Thymus (tissue), 11 donors: ENCODE results near the gene RPS6KA2. TPM values are rescaled to one million over a fixed set of nuclear protein-coding genes. Genes with fewer than 3 reads are reported as not detected.

Source experiments
- DNase-seq, 9 donors: peaks; one replicate each; pipeline ENCODE4 v3.0.0-alpha.2; 2013; ENCODE audit warnings: low spot score in 9 of 9, low read depth in 6 of 9, missing footprints in 1 of 9
- H3K27ac ChIP-seq, 2 donors: one replicate each; pipeline ENCODE4 v1.5.1; 2013; ENCODE audit warnings: control low read depth in 1 of 2, low read depth in 1 of 2, low read length in 1 of 2, mild to moderate bottlenecking in 1 of 2, moderate library complexity in 1 of 2
- H3K27me3 ChIP-seq, 2 donors: one replicate each; pipeline ENCODE4 v1.5.1; 2013; ENCODE audit warnings: low read length in 1 of 2; ENCODE audit not compliant: control insufficient read depth in 2 of 2, insufficient read depth in 1 of 2
- H3K36me3 ChIP-seq, 2 donors: one replicate each; pipeline ENCODE4 v1.5.1; 2013; ENCODE audit warnings: low read length in 1 of 2, mild to moderate bottlenecking in 1 of 2, moderate library complexity in 1 of 2; ENCODE audit not compliant: control insufficient read depth in 2 of 2, insufficient read depth in 2 of 2
- H3K4me1 ChIP-seq, 2 donors: one replicate each; pipeline ENCODE4 v1.5.1; 2013; ENCODE audit warnings: low read length in 2 of 2; ENCODE audit not compliant: control insufficient read depth in 2 of 2, insufficient read depth in 2 of 2
- H3K4me3 ChIP-seq, 2 donors: one replicate each; pipeline ENCODE4 v1.5.1; 2013; ENCODE audit warnings: low read length in 2 of 2, control low read depth in 1 of 2, mild to moderate bottlenecking in 1 of 2
- H3K9me3 ChIP-seq, 2 donors: one replicate each; pipeline ENCODE4 v1.5.1; 2013; ENCODE audit warnings: low read length in 1 of 2, mild to moderate bottlenecking in 1 of 2; ENCODE audit not compliant: control insufficient read depth in 2 of 2, insufficient read depth in 1 of 2
- WGBS: extraction: QIAGEN DNeasy Blood & Tissue Kit; methylation state at CpG from one replicate; pipeline ENCODE4 v1.1.7; 2013; 5-methylcytosine and 5-hydroxymethylcytosine counted together
- polyA plus RNA-seq: library from polyadenylated mRNA; stranded (reverse); fragments of 200-250 nt; gene quantifications from one replicate; pipeline ENCODE4 v1.2.3, GENCODE V29; 2013
- total RNA-seq: library from RNA; stranded (reverse); fragments of 120-200 nt; gene quantifications from one replicate; pipeline ENCODE4 v1.2.4, GENCODE V29; 2013
- donor health status: healthy.

The RPS6KA2 gene
- total and polyA plus RNA-seq, 2 donors, result 2.9 to 12.3 TPM

GRCh38 chr6:166567107-166567506 lies 59.9 kb downstream of the RPS6KA2 start:
- DNase-seq, result no peak
- WGBS, result 95% methylated on average over 8 of the region's 8 CpGs
- H3K9me3 ChIP-seq, result no peaks in the 10 kb centered on the region
- no peaks in the 10 kb centered on the region for H3K4me1 ChIP-seq
- H3K27ac ChIP-seq, result no peak overlapping the region
- no peaks in the 10 kb centered on the region for H3K27me3 ChIP-seq
- no peak overlapping the region for H3K4me3 ChIP-seq
- no peaks in the 10 kb centered on the region for H3K36me3 ChIP-seq

GRCh38 chr6:166566026-166567011 lies 60.7 kb downstream of the RPS6KA2 start:
- H3K4me3 ChIP-seq, result no peak overlapping the region
- H3K27ac ChIP-seq, result no peak overlapping the region
- H3K27me3 ChIP-seq, result no peaks in the 10 kb centered on the region
- no peaks in the 10 kb centered on the region for H3K4me1 ChIP-seq
- no peaks in the 10 kb centered on the region for H3K9me3 ChIP-seq
- no peak for DNase-seq
- 96% methylated on average over 12 of the region's 12 CpGs for WGBS
- no peaks in the 10 kb centered on the region for H3K36me3 ChIP-seq

GRCh38 chr6:166565084-166565967 lies 61.7 kb downstream of the RPS6KA2 start:
- Histone ChIP-seq H3K27me3 (no peaks in the 10 kb centered on the region), H3K9me3 (no peaks in the 10 kb centered on the region), H3K4me3 (no peak overlapping the region), H3K27ac (no peak overlapping the region), H3K4me1 (no peaks in the 10 kb centered on the region), H3K36me3 (no peaks in the 10 kb centered on the region)
- no peak for DNase-seq
- WGBS, result 90% methylated on average over 24 of the region's 24 CpGs

GRCh38 chr6:166563805-166564204 lies 63.2 kb downstream of the RPS6KA2 start:
- Histone ChIP-seq H3K27me3 (no peaks in the 10 kb centered on the region), H3K4me1 (no peaks in the 10 kb centered on the region), H3K9me3 (peaks cover 0 to 3% of the 10 kb centered on the region in 2 donors), H3K36me3 (no peaks in the 10 kb centered on the region), H3K4me3 (no peak overlapping the region), H3K27ac (no peak overlapping the region)
- no peak for DNase-seq
- WGBS, result 88% methylated on average over 9 of the region's 9 CpGs

GRCh38 chr6:166563200-166563599 lies 63.9 kb downstream of the RPS6KA2 start:
- Histone ChIP-seq H3K27me3 (no peaks in the 10 kb centered on the region), H3K27ac (no peak overlapping the region), H3K4me3 (no peak overlapping the region), H3K36me3 (no peaks in the 10 kb centered on the region), H3K9me3 (peaks cover 0 to 3% of the 10 kb centered on the region in 2 donors), H3K4me1 (no peaks in the 10 kb centered on the region)
- no peak for DNase-seq
- 39% methylated on average over 16 of the region's 16 CpGs for WGBS

GRCh38 chr6:166562726-166563125 lies 64.3 kb downstream of the RPS6KA2 start:
- Histone ChIP-seq H3K27ac (no peak overlapping the region), H3K9me3 (peaks cover 0 to 3% of the 10 kb centered on the region in 2 donors), H3K27me3 (no peaks in the 10 kb centered on the region), H3K4me3 (no peak overlapping the region), H3K4me1 (no peaks in the 10 kb centered on the region), H3K36me3 (no peaks in the 10 kb centered on the region)
- WGBS, result 98% methylated on average over 9 of the region's 9 CpGs
- no peak for DNase-seq

GRCh38 chr6:166561771-166562359 lies 65.2 kb downstream of the RPS6KA2 start:
- no peak overlapping the region for H3K4me3 ChIP-seq
- H3K27me3 ChIP-seq, result no peaks in the 10 kb centered on the region
- no peaks in the 10 kb centered on the region for H3K36me3 ChIP-seq
- 89% methylated on average over 10 of the region's 10 CpGs for WGBS
- no peak overlapping the region for H3K27ac ChIP-seq
- H3K9me3 ChIP-seq, result peaks cover 0 to 3% of the 10 kb centered on the region in 2 donors
- no peak for DNase-seq
- no peaks in the 10 kb centered on the region for H3K4me1 ChIP-seq

- no peaks in the 10 kb centered on the region for H3K4me1 ChIP-seq
- WGBS, result 96% methylated on average over 3 of the region's 3 CpGs
- H3K27ac ChIP-seq, result no peak overlapping the region
- peaks cover 0 to 3% of the 10 kb centered on the region in 2 donors for H3K9me3 ChIP-seq
- H3K27me3 ChIP-seq, result no peaks in the 10 kb centered on the region
- H3K4me3 ChIP-seq, result no peak overlapping the region
- no peak for DNase-seq
- no peaks in the 10 kb centered on the region for H3K36me3 ChIP-seq
These were observed 66.8 kb downstream of the RPS6KA2 start for GRCh38 chr6:166560222-166560621.
